GM12875 (cell line): Measurements from ENCODE around the gene RPL19.

Source experiments
- H3K4me3 ChIP-seq: one replicate; pipeline ENCODE4 v1.5.1; 2011; ENCODE audit warnings: low read depth, low read length, control low read depth
- CTCF ChIP-seq: IDR thresholded peaks from 2 replicates; pipeline ENCODE4 v1.5.1; 2011; ENCODE audit warnings: low read depth, mild to moderate bottlenecking, control low read depth, inconsistent platforms, low read length, moderate library complexity, borderline replicate concordance; ENCODE audit not compliant: insufficient read depth

Gene RPL19

GRCh38 chr17:39194089-39194984 lies 5.7 kb upstream of the RPL19 start:
- no peak; the same call in 1 of the 2 replicates for TF ChIP-seq CTCF
- H3K4me3 ChIP-seq = no peak overlapping the region

GRCh38 chr17:39194985-39195524 lies 5.0 kb upstream of the RPL19 start:
- TF ChIP-seq CTCF = no peak
- no peak overlapping the region for H3K4me3 ChIP-seq

- TF ChIP-seq CTCF = no peak
- H3K4me3 ChIP-seq = no peak overlapping the region
These were observed 4.4 kb upstream of the RPL19 start for GRCh38 chr17:39195568-39196160.

GRCh38 chr17:39196241-39196807 lies 3.8 kb upstream of the RPL19 start:
- peak overlapping the region; percentile 69 for H3K4me3 ChIP-seq
- TF ChIP-seq CTCF = no peak

GRCh38 chr17:39196808-39197291 lies 3.2 kb upstream of the RPL19 start:
- H3K4me3 ChIP-seq = peak overlapping the region; percentile 69
- TF ChIP-seq CTCF = no peak

GRCh38 chr17:39197380-39198185 lies 2.5 kb upstream of the RPL19 start, which contains the start of gene CACNB1:
Gene CACNB1 (minus strand): TSS chr17:39197669. CDS start chr17:39197495, 174 bp downstream.
- peak within 1 kb of the TSS; percentile 69 for H3K4me3 ChIP-seq
- no peak for TF ChIP-seq CTCF
